ENCODE measurements around the gene HERC2. TPM values are rescaled to one million over a fixed set of nuclear protein-coding genes. Genes with fewer than 3 reads are reported as not detected.

The HERC2 gene
- total and polyA plus RNA-seq, 2 of the 13 experiments (the other 11 are each of a cell fraction or from before 2014, with no cell fraction given): 17.6 to 24.8 TPM

DNA sequence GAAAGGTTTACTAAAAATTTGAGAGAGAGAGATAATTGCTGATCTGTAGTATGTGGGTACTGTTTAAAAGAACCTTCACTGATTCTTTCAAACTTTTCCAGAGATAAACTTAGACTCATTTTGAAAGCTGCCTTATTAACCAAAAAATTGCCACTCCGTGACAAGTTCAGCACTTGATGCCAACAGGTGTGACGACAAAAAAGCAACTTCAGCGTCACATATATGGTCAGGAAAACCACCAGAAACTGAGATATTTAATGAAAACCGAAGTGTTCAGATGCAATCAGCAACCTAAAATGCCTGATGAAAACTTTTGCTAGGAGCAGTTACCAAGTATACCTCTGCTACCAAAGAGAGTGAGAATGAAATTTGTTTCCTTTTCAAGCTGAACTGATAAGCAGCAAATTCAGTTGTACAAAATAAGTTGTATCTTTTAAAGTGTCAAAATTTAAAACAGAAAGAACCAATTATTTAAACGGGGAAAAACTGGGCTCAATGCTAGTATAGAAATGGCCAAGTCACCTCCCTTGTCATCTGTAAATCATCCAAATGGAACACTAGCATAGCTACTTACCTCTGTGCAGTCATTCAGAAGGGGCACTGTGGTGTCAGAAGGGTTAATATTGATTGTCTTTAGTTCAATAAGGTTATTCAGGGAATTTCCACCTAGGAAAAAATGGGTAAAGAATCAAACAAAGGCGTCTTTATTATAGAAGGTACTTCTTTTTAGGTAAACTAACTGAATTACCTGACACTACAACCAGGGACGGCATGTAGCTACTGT is 131.4 kb downstream of the HERC2 start:
- ATAC-seq (no peak), DNase-seq (ENCODE audit: low spot score) (no peak), FAIRE-seq (no peak)
- CTCF ChIA-PET (ENCODE audit: low intra/inter-chr PET ratio, low total read pairs): no interaction called here
- intact Hi-C loops (cut with micrococcal nuclease; ENCODE audit: unreplicated experiment) (no loop called here), in situ Hi-C loops (cut with HindIII; ENCODE audit: extremely low pct_ligation_motif_present, low pct_unique_long_range_greater_than_20kb) (no loop called here)
- WGBS (ENCODE audit: low lambda C conversion rate): 94% methylated on average over 7 of the region's 7 CpGs
- H2AFZ ChIP-seq (ENCODE audit: low read length): no peak overlapping the region
- H3K79me2 ChIP-seq (ENCODE audit: insufficient read depth, low read length): no peaks in the 10 kb centered on the region
- POLR2A ChIA-PET: no interaction called here
- H3K9me3 ChIP-seq (ENCODE audit: low read length): no peaks in the 10 kb centered on the region
- H3K27me3 ChIP-seq (ENCODE audit: control insufficient read depth in 1 of 2, insufficient read depth in 2 of 2, low read length in 2 of 2): no peaks in the 10 kb centered on the region
- H3K4me2 ChIP-seq (ENCODE audit: low read depth, low read length): no peak overlapping the region
- BruUV-seq (replicated peaks): no TSS peak
- H3K9ac ChIP-seq (ENCODE audit: insufficient read depth, low read depth, low read length): no peak overlapping the region
- H3K27ac ChIP-seq (ENCODE audit: extremely low read length, insufficient read depth, low read length): no peak overlapping the region
- TF ChIP-seq HDAC2 (CRISPR knock-in tag; IDR thresholded peaks at IDR 0.05) (no peak), TOPORS (CRISPR knock-in tag; IDR thresholded peaks at IDR 0.05) (no peak), ZNF652 (CRISPR knock-in tag; IDR thresholded peaks at IDR 0.05; ENCODE audit: borderline replicate concordance, low read depth) (peak; percentile 77), ZNF431 (CRISPR knock-in tag; IDR thresholded peaks at IDR 0.05; ENCODE audit: borderline replicate concordance, low read depth) (no peak), ARNT2 (CRISPR knock-in tag; IDR thresholded peaks at IDR 0.05; ENCODE audit: low read depth) (no peak)
- TF ChIP-seq, protein P1, sequence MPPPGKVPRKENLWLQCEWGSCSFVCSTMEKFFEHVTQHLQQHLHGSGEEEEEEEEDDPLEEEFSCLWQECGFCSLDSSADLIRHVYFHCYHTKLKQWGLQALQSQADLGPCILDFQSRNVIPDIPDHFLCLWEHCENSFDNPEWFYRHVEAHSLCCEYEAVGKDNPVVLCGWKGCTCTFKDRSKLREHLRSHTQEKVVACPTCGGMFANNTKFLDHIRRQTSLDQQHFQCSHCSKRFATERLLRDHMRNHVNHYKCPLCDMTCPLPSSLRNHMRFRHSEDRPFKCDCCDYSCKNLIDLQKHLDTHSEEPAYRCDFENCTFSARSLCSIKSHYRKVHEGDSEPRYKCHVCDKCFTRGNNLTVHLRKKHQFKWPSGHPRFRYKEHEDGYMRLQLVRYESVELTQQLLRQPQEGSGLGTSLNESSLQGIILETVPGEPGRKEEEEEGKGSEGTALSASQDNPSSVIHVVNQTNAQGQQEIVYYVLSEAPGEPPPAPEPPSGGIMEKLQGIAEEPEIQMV (CRISPR knock-in tag; IDR thresholded peaks at IDR 0.05; ENCODE audit: low read depth): no peak
- TF ChIP-seq, protein P2, sequence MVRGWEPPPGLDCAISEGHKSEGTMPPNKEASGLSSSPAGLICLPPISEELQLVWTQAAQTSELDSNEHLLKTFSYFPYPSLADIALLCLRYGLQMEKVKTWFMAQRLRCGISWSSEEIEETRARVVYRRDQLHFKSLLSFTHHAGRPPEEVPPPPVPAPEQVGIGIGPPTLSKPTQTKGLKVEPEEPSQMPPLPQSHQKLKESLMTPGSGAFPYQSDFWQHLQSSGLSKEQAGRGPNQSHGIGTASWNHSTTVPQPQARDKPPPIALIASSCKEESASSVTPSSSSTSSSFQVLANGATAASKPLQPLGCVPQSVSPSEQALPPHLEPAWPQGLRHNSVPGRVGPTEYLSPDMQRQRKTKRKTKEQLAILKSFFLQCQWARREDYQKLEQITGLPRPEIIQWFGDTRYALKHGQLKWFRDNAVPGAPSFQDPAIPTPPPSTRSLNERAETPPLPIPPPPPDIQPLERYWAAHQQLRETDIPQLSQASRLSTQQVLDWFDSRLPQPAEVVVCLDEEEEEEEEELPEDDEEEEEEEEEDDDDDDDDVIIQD (CRISPR knock-in tag; IDR thresholded peaks at IDR 0.05; ENCODE audit: low read depth): no peak
- H3K4me3 ChIP-seq (replicated peaks in 1 of 3; ENCODE audit: insufficient read depth in 1 of 3, low read depth in 2 of 3, low read length in 3 of 3): no peak overlapping the region
- peaks cover 4 to 49% of the 10 kb centered on the region in 2 experiments; a peak in 4 of 5 replicates for H3K36me3 ChIP-seq (replicated peaks in 1 of 2; ENCODE audit: control insufficient read depth in 1 of 2, insufficient read depth in 2 of 2, low read length in 2 of 2)
- no peaks in the 10 kb centered on the region for H4K20me1 ChIP-seq (ENCODE audit: insufficient read depth, low read length)
- no peaks in the 10 kb centered on the region for H3K4me1 ChIP-seq (ENCODE audit: insufficient read depth, low read length)

All from HepG2 (cell line).